Activated naive CD8-positive, alpha-beta T cell treated with anti-CD3 and anti-CD28 coated beads, Interleukin-2, amount 50 U/mL, for 24 hours (primary cell): ENCODE results near the gene SH3RF3.

Experiments used
- ATAC-seq: fragments of 150-1000 bp; cut with Tn5 transposase; one replicate; pipeline ENCODE4 v1.10.0; 2021
- DNase-seq: peaks from one replicate; pipeline ENCODE4 v3.0.0; 2021
- H3K27ac Mint-ChIP-seq: one replicate; pipeline ENCODE4 v1.8.0; 2021; ENCODE audit warnings: mild to moderate bottlenecking, mixed read lengths
- H3K27me3 Mint-ChIP-seq: one replicate; pipeline ENCODE4 v1.8.0; 2021; ENCODE audit warnings: mixed read lengths
- H3K36me3 Mint-ChIP-seq: one replicate; pipeline ENCODE4 v1.8.0; 2021; ENCODE audit warnings: low read depth, mixed read lengths
- H3K4me1 Mint-ChIP-seq: one replicate; pipeline ENCODE4 v1.8.0; 2021; ENCODE audit warnings: mixed read lengths
- H3K4me3 Mint-ChIP-seq: one replicate; pipeline ENCODE4 v1.8.0; 2021; ENCODE audit warnings: mild to moderate bottlenecking, moderate library complexity, mixed read lengths
- H3K9me3 Mint-ChIP-seq: one replicate; pipeline ENCODE4 v1.8.0; 2021; ENCODE audit warnings: mixed read lengths

Gene SH3RF3

GRCh38 chr2:109447776-109448175 is 318.8 kb downstream of the SH3RF3 start:
- DNase-seq, result no peak

GRCh38 chr2:109448207-109448606 is 319.2 kb downstream of the SH3RF3 start:
- ATAC-seq, result no peak
- Mint-ChIP-seq H3K27ac (no peak overlapping the region), H3K36me3 (peaks cover 9% of the 10 kb centered on the region), H3K9me3 (peaks cover 16% of the 10 kb centered on the region), H3K4me3 (no peak overlapping the region), H3K27me3 (no peaks in the 10 kb centered on the region), H3K4me1 (no peaks in the 10 kb centered on the region)
- DNase-seq, result no peak

More at GRCh38 chr2:109447776-109448175, 318.8 kb downstream of the SH3RF3 start:
- Mint-ChIP-seq H3K4me1 (no peaks in the 10 kb centered on the region), H3K4me3 (no peak overlapping the region), H3K36me3 (peaks cover 10% of the 10 kb centered on the region), H3K9me3 (peaks cover 18% of the 10 kb centered on the region), H3K27me3 (no peaks in the 10 kb centered on the region), H3K27ac (no peak overlapping the region)
- ATAC-seq, result no peak

- H3K27me3 Mint-ChIP-seq, result no peaks in the 10 kb centered on the region
- ATAC-seq, result no peak
- peaks cover 7% of the 10 kb centered on the region for H3K36me3 Mint-ChIP-seq
- H3K4me3 Mint-ChIP-seq, result no peak overlapping the region
- DNase-seq, result no peak
- peaks cover 13% of the 10 kb centered on the region for H3K9me3 Mint-ChIP-seq
- peaks cover 3% of the 10 kb centered on the region for H3K4me1 Mint-ChIP-seq
- H3K27ac Mint-ChIP-seq, result no peak overlapping the region
These were observed 320.2 kb downstream of the SH3RF3 start for GRCh38 chr2:109448946-109449788.

- no peak overlapping the region for H3K27ac Mint-ChIP-seq
- H3K9me3 Mint-ChIP-seq, result no peaks in the 10 kb centered on the region
- no peaks in the 10 kb centered on the region for H3K36me3 Mint-ChIP-seq
- H3K4me1 Mint-ChIP-seq, result peaks cover 13% of the 10 kb centered on the region
- no peak overlapping the region for H3K4me3 Mint-ChIP-seq
- DNase-seq, result no peak
- H3K27me3 Mint-ChIP-seq, result no peaks in the 10 kb centered on the region
- ATAC-seq, result no peak
These were observed 321.7 kb downstream of the SH3RF3 start for GRCh38 chr2:109450574-109451273.

- H3K27me3 Mint-ChIP-seq, result no peaks in the 10 kb centered on the region
- DNase-seq (no peak), ATAC-seq (no peak)
- H3K9me3 Mint-ChIP-seq, result no peaks in the 10 kb centered on the region
- H3K27ac Mint-ChIP-seq, result no peak overlapping the region
- H3K36me3 Mint-ChIP-seq, result no peaks in the 10 kb centered on the region
- no peak overlapping the region for H3K4me3 Mint-ChIP-seq
- peaks cover 13% of the 10 kb centered on the region for H3K4me1 Mint-ChIP-seq
These were observed 322.7 kb downstream of the SH3RF3 start for GRCh38 chr2:109451671-109452070.

- no peak for DNase-seq
- H3K4me1 Mint-ChIP-seq, result peaks cover 13% of the 10 kb centered on the region
- no peaks in the 10 kb centered on the region for H3K27me3 Mint-ChIP-seq
- no peaks in the 10 kb centered on the region for H3K9me3 Mint-ChIP-seq
- no peak for ATAC-seq
- no peak overlapping the region for H3K27ac Mint-ChIP-seq
- no peak overlapping the region for H3K4me3 Mint-ChIP-seq
- no peaks in the 10 kb centered on the region for H3K36me3 Mint-ChIP-seq
These were observed 323.6 kb downstream of the SH3RF3 start for GRCh38 chr2:109452318-109453305.

GRCh38 chr2:109453371-109453995 is 324.5 kb downstream of the SH3RF3 start:
- Mint-ChIP-seq H3K36me3 (no peaks in the 10 kb centered on the region), H3K27me3 (no peaks in the 10 kb centered on the region), H3K9me3 (no peaks in the 10 kb centered on the region), H3K4me1 (peaks cover 13% of the 10 kb centered on the region), H3K27ac (no peak overlapping the region), H3K4me3 (no peak overlapping the region)
- DNase-seq (no peak), ATAC-seq (no peak)

GRCh38 chr2:109454304-109454703 is 325.3 kb downstream of the SH3RF3 start:
- ATAC-seq, result no peak
- peak overlapping the region; percentile 62 for H3K27ac Mint-ChIP-seq
- H3K36me3 Mint-ChIP-seq, result no peaks in the 10 kb centered on the region
- no peak for DNase-seq
- no peaks in the 10 kb centered on the region for H3K9me3 Mint-ChIP-seq
- no peak overlapping the region for H3K4me3 Mint-ChIP-seq
- no peaks in the 10 kb centered on the region for H3K27me3 Mint-ChIP-seq
- peaks cover 13% of the 10 kb centered on the region for H3K4me1 Mint-ChIP-seq

- DNase-seq (no peak), ATAC-seq (peak; percentile 29)
- Mint-ChIP-seq H3K4me1 (peaks cover 13% of the 10 kb centered on the region), H3K9me3 (no peaks in the 10 kb centered on the region), H3K4me3 (no peak overlapping the region), H3K36me3 (no peaks in the 10 kb centered on the region), H3K27ac (peak overlapping the region; percentile 62), H3K27me3 (no peaks in the 10 kb centered on the region)
These were observed 325.9 kb downstream of the SH3RF3 start for GRCh38 chr2:109454765-109455394.

GRCh38 chr2:109455731-109456691 is 327.0 kb downstream of the SH3RF3 start:
- Mint-ChIP-seq H3K4me3 (no peak overlapping the region), H3K27ac (no peak overlapping the region), H3K36me3 (no peaks in the 10 kb centered on the region), H3K9me3 (no peaks in the 10 kb centered on the region), H3K4me1 (peaks cover 13% of the 10 kb centered on the region), H3K27me3 (no peaks in the 10 kb centered on the region)
- ATAC-seq (no peak), DNase-seq (no peak)

GRCh38 chr2:109456776-109457175 is 327.8 kb downstream of the SH3RF3 start:
- Mint-ChIP-seq H3K27me3 (no peaks in the 10 kb centered on the region), H3K36me3 (no peaks in the 10 kb centered on the region), H3K27ac (no peak overlapping the region), H3K9me3 (no peaks in the 10 kb centered on the region), H3K4me1 (peaks cover 13% of the 10 kb centered on the region), H3K4me3 (no peak overlapping the region)
- ATAC-seq, result no peak
- DNase-seq, result no peak

GRCh38 chr2:109457366-109457765 is 328.4 kb downstream of the SH3RF3 start:
- peaks cover 1% of the 10 kb centered on the region for H3K36me3 Mint-ChIP-seq
- no peaks in the 10 kb centered on the region for H3K27me3 Mint-ChIP-seq
- H3K4me3 Mint-ChIP-seq, result no peak overlapping the region
- DNase-seq (no peak), ATAC-seq (no peak)
- no peaks in the 10 kb centered on the region for H3K9me3 Mint-ChIP-seq
- H3K4me1 Mint-ChIP-seq, result peaks cover 13% of the 10 kb centered on the region
- H3K27ac Mint-ChIP-seq, result no peak overlapping the region

- Mint-ChIP-seq H3K27me3 (no peaks in the 10 kb centered on the region), H3K9me3 (no peaks in the 10 kb centered on the region), H3K4me3 (no peak overlapping the region), H3K27ac (no peak overlapping the region), H3K4me1 (peaks cover 13% of the 10 kb centered on the region), H3K36me3 (peaks cover 2% of the 10 kb centered on the region)
- DNase-seq (no peak), ATAC-seq (no peak)
These were observed 328.8 kb downstream of the SH3RF3 start for GRCh38 chr2:109457794-109458193.
